Pulmonary artery endothelial cell (primary cell): ENCODE measurements around the gene SIDT1. TPM values are rescaled to one million over a fixed set of nuclear protein-coding genes. Genes with fewer than 3 reads are reported as not detected.

Experiments
- DNase-seq: peaks from one replicate; pipeline ENCODE4 v3.0.0-alpha.2; 2011; ENCODE audit warnings: low read depth, low spot score
- total RNA-seq: library from RNA; depleted of rRNA; stranded (reverse); fragments of >200 nt; gene quantifications from 2 replicates; pipeline ENCODE4 v1.2.3, GENCODE V29; 2014

SIDT1 gene
- total RNA-seq, 1 donor from 2014 or later = not detected

DNA sequence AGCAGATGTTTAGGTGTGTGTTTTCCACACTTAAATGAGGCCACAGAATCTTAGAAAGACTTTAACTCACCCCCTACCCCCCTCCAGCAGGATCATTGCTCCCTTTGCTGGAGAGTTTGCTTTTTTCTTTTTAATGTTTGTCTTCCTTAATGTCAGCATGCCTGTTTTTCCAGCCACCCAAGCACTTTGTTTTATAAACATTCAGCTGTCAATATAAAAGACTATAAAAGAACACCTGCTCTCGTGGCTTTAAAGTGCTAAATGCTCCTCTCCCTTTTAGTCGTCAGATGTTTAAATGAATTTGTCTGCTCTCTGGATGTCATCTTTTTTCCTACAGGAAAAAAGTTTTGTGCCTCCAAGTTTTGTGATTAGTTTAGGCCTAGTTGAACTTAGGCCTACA, 61.7 kb downstream of the SIDT1 start:
- no peak for DNase-seq

- DNase-seq = no peak
Observed at GRCh38 chr3:113597596-113598354, 65.4 kb downstream of the SIDT1 start.

DNA sequence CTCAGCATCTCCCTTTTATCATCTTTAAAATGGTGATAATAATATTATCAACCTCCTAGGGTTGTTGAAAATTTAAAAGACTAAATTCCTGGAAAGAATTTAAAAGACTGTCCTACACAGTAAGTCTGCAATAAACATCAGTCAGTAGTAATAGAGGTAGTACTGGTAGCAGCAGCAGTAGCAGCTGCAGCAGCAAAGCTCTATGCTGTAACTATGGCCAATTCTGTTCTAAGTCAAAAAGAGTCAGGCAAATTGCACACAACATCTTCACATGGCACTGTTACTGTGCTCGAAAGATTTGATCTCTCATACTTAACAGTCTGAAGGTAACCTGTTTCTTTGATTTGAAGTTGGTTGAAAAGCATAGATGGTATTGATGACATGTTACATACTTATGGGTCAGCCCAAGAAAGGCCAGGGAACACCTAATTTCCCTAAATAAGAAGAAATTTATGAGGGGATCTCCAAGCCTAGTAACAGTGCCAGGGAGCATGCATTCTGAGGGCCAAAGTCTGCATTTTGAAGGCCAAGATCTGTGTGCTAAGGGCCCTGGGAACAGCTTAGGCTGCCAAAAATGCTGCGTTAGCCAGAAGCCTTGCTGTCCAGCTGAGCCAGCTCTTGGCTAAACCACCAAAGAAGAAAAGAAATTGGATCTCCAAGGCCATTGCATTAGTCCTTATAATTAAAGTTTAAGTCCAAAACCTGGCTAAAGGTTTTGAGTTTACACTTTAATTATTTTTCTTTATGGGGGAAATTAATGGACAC, 68.2 kb downstream of the SIDT1 start:
- DNase-seq = no peak

GRCh38 chr3:113601240-113601639, 68.9 kb downstream of the SIDT1 start:
- no peak for DNase-seq

DNA sequence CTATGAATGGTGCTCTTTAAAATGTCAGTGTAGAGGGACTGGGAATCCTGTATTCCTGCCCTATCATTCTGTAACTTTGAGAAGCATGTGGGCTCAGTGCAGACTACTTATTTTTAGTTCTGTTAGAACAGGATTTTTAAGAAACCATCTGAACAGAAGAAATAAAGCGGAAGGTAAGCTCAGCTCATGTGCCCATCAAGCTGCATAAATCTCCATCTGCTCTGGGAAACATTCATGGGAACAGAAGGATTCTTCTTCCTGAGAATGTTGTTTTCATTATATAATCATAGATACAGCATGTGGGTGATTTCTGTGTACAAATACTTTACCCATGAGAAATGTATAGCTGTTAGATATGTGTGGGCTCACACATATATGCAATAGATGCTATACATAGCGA, 69.9 kb downstream of the SIDT1 start:
- DNase-seq = no peak

- DNase-seq = no peak
Observed at GRCh38 chr3:113602836-113603235, 70.5 kb downstream of the SIDT1 start.

DNA sequence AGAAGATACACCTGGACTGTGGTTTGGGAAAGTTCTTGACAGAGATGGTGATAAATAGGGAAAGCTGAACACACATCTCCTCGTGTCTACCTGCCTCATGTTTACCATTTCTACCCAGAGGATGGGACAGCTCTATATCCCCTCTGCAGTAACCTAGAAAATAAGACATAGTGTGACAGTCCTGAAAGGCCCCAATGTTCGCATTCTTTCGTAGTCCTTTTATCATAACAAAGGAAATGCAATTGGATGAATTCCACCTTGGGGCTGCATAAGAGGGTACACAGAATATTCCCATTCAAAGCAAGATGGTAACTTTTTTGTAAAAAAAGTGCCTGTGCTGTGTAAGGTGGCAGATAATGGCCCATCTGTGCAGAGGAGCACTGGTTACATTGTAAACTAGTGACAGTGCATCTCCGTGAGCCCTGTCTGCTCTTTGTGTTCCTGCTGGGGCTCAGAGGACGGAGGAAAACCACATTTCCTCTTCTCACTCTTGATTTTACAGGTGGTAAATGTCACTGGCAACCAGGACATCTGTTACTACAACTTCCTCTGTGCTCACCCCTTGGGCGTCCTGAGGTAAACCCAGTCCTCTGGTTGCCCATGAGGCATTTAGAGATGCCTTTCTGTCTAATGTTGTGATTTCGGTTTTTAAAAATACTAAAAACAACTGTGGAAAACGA, 74.3 kb downstream of the SIDT1 start:
- DNase-seq = no peak

- no peak for DNase-seq
Observed at GRCh38 chr3:113607219-113607596, 74.9 kb downstream of the SIDT1 start.

GRCh38 chr3:113614402-113614801, 82.0 kb downstream of the SIDT1 start:
- no peak for DNase-seq

DNA sequence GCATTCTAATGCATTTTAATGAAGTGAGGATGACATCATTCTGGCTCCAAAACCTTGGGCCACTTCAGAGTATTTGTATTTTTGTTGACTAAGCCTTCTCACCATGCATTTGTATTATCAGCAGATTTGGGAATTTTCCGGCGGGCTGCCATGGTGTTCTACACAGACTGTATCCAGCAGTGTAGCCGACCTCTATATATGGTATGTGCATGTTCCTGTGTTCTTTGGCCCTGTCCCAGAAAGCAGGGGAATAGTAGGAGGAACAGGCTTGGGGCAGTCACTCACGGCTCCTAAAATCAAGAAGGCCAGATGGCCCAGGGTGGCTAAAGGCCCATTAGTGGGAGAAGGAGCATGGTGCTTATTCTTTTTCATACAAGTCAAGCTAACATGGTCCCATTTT, 83.6 kb downstream of the SIDT1 start:
- DNase-seq = no peak

DNA sequence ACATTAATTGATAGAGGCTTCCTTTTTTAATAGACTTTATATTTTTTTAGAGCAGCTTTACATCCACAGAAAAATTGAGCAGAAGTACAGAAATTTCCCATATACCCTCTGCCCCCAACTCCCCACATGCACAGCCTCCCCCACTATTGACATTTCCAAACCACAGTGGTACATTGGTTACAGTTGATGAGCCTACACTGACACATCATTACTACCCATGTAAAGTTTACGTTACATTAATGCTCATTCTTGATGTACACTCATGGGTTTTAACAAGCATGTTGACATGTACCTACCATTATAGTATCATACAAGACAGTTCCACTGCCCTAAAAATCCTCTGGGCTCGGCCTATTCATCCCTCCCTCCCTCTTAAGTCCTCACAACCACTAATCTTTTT, 85.4 kb downstream of the SIDT1 start:
- no peak for DNase-seq

- no peak for DNase-seq
Observed at GRCh38 chr3:113620091-113620490, 87.7 kb downstream of the SIDT1 start.

- DNase-seq = no peak
Observed at GRCh38 chr3:113623324-113623723, 91.0 kb downstream of the SIDT1 start.

DNA sequence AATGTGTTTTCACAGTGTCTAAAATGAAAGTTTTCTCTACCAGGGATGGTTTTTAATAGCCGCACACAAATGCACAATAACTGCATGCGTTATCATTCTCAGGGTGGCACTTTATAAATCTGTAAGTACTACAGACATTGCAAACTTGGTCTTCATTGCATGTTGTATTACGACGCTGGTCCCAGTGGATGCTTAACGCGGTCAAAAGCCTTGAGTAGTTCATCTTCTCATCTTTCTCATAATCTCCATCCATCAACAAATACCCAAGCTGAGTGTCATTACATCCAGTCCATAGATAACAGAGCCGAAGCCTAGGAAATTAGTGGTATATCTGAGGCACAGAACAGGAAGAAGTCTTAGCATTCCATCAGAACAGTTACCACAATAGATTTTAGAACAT, 91.5 kb downstream of the SIDT1 start:
- no peak for DNase-seq

DNA sequence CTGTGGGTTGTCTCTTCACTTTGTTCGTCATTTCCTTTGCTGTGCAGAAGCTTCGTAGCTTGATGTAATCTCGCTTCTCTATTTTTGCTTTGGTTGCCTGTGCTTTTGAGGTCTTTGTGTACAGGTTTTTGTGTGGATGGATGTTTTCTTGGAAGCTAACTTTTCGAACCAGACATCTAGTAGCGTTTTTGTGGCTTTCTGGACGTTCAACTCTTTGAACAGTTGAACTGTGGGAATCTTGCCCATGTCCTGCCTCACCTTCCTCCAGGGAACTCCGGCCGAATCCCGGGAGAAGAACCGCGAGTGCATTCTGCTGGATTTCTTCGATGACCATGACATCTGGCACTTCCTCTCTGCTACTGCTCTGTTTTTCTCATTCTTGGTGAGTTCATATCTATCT, 93.5 kb downstream of the SIDT1 start:
- DNase-seq = no peak

DNA sequence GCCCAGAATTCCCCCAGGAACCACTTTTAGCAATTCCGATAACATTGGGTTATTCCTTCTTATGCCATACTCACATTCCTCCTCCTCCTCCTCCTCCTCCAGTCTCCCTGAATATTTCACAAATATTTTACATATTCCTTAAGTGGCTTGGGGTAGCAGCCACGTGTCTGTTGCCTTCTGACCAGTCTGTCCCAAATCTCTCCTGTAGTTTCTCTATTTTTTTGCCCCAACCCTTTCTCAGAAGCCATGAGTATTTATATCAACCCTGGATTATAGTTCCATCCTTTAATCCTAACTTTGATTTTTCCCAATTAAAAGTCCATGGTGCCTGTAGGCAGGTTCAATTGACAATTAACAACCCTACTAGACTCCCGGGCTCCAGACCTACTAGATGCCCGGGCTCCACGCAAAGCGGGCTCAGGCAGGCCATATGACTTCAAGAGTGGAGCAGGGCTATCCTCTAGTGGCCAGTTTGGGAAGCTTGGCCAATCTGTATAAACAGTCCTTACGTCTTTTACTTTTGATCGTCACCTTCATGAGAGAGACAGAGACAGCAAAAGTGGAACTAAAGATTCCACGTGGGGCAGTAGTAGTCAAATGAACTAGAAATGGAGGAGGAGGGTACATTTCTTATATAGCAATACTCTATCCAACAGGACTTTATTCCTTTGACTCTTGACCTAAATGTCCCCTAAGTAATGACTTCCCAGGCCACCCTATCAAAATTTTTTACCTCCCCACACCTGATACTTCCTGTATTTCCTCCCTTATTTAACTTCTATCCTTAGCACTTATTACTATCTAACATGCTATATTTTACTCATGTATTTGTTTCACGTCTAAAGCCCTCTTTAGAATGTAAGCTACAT, 94.4 kb downstream of the SIDT1 start:
- DNase-seq = peak; percentile 26

DNA sequence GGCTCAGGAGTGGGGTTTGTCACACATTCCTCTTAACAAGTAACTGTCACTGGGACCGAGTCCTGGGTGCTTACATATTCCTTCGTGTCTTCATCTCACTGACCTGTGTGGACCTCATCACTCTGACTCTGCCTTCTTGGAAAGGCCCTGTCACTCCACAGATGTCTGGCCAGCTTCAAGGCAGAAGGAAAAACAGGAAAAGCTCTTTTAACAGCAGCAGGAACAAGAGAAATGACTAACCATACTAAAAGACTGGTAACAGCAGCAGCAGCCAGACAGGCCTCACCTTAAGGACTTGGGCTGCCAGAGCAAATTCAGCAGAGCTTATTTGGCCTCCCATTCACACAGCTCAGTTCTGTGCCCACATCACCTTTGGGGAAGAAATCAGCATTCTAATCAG, 96.0 kb downstream of the SIDT1 start:
- peak; percentile 4 for DNase-seq

- DNase-seq = no peak
Observed at GRCh38 chr3:113628788-113629187, 96.4 kb downstream of the SIDT1 start.

GRCh38 chr3:113629584-113630421, 97.4 kb downstream of the SIDT1 start:
- no peak for DNase-seq

- no peak for DNase-seq
Observed at GRCh38 chr3:113630956-113631542, 98.7 kb downstream of the SIDT1 start.
